Fibroblast of peridontal ligament (primary cell): ENCODE results near the gene HIVEP3.

Experiments
- DNase-seq: peaks from one replicate; pipeline ENCODE4 v3.0.0-alpha.2; 2010; ENCODE audit errors: extremely low read depth

HIVEP3 gene

DNA sequence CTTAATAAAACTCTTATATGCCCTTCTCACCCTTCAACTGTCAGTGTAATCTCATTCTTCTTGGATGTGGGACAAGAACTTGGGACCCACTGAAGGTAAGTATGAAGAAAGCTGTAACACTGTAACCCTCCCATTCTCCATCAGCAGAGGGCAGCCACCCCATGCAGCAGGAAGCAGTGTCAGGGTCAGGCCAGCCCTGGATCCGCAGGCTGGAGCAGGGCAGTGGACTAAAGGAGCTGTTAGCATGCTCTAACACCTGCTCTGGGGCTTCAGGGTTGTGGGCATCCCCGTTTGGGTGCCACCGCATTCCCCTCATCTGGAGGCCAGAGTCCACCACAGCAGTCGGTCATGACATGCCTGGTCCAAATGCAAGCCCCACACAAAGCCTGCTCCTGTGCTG is 156.5 kb downstream of the HIVEP3 start:
- DNase-seq = no peak

DNA sequence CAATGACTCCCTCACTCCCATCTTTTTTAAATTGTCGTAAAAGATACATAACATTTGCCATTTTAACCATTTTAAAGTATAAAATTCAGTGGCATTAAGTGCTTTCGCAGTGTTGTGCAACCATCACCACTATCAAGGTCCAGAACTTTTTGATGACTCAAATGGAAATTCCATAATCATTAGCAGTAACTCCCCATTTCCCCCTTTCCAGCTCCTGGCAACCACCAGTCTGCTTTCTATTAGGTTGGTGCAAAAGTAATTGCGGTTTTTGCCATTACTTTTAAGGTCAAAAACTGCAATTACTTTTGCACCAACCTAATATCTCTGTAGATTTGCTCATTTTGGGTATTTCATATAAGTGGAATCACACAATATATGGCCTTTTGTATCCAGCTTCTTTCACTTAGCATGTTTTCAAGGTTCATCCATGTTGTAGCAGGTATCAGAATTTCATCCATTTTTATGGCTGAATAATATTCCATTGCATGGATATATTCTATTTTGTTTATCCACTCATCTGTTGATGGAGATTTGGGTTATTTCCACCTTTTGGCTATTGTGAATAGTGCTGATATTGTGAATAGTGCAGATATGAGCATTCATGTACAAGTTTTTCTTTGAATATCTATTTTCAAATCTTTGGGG is 159.7 kb downstream of the HIVEP3 start:
- peak; percentile 79 for DNase-seq

DNA sequence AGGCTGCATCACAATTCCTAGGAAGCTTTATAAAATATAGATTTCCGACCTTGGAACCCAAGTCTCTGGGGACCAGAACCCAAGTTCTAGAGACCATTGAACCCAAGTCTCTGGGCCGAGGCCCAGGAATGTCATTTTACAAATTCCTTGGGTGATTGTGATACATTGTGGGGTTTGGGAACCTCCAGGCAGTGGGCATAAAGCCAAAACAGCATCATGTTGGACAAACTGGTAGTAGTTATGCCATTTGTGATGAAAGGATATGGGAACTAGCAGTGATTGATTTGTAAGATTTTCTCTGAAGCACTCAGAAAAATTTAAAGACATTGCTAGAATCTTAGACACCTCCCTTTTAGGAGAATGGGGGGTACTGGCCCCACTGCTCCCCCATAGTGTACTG is 160.2 kb downstream of the HIVEP3 start:
- DNase-seq = peak; percentile 48

DNA sequence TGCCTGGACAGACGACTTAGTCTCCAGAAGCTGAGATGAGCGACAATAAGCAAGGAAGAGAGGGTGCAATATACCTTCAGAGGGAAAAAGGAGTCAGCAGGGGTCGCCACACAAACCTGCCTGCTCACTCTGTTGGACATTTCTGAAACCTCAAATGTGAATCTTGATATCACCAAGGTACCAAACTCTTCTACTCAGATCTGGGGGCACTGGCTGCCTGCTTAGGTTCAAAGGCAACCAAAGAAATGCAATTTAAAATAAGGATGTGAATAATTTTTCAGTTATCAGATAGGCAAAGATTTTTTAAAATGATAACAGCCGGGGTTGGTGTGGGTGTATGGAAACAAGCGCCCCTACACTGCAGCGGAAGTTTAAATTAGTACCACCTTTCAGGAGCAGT is 164.2 kb downstream of the HIVEP3 start:
- DNase-seq = no peak

DNA sequence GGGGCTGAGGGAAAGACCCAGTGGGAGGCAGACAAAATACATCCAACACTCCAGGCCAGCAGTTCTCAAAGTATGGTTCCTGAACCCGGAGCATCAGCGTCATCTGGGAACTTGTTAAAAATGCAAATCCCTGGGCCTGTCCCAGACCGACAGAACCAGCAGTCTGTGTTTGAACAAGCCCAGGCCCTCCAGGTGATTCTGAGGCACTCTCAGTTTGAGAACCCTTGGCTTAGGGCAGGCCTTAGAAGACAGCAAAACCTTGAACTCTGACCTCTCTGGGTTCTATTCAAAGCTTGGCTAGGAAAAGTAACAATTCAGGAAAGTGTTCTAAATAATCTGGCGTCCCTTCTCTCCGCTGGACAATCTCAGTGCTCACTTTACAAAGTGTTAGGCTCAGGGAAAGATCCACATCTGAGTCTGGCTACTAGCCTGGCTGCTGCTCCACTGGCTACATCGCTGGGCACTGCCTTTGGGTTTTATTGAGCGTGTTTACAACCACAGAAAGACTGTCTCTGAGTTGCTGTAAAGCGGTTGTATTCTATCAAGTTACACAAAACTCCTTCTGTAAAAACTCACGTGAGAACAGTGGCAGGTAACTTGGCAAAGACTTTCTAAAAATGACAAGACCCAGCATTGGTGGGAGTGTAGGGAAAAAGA is 166.1 kb downstream of the HIVEP3 start:
- no peak for DNase-seq

DNA sequence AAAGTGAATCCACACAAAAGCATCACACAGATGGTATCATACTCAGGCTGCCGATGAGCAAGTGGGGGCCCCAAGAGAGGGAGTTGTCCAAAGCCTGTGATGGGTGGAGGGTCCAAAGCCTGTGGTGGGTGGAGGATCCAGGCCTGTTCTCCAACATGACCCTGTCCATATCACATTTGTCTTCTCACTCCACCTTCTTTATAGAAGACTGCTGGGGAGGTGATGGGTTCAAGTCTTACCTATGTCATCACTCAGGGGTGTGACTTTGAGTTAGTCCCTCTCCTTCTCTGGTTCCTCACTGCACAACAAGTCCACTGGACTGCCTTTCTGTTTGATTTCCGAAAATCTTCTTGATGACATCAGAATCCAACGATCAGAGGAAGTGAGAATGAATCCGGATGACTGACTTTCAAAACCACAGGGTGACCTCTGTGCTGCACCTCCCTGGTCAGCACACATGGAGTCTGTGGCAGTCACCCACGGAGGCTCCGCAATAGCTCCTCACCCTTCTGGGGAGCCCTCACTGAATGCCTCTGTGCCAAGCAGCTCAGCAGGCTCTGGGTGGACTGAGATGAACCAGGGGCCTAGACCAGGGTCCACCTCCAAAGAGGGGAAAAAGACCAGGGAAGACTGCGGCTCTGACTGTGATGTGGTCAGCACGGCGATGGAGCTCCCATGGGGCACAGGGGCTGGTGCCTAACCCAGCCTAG is 166.8 kb downstream of the HIVEP3 start:
- DNase-seq = peak; percentile 45

DNA sequence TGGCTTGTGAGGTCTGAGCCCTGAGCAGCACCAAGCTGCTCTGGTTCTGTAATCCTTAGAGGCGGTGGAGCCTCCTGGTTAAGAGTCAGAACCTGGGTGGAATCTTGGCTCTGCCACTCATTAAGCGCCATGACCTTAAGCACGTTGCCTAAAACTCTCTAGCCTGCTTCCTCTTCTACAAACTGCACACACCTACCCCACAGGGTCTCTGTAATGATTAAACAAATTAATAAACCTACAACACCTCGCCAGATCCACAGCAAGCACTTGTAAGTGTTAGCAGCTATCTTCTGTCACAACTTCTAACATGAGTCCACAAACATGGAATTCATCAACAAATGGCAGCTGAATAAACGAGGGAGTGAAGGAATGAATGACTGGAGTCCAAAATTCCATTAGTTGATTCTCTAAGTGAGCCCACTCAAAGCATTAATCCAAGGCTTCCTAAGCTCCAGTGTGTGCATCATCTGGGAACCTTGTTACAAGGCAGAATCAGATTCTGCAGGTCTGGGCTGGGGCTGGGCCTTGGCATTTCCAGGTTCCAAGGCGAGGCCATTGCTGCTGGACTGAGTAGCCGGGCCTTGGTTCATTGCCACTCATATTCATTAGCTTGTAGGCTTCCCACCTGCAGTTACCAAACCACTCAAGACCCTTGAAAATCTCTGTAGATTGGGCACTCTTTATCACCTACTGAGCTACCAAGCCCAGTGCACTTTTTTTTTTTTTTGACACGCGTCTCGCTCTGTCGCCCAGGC is 168.6 kb downstream of the HIVEP3 start:
- no peak for DNase-seq

DNA sequence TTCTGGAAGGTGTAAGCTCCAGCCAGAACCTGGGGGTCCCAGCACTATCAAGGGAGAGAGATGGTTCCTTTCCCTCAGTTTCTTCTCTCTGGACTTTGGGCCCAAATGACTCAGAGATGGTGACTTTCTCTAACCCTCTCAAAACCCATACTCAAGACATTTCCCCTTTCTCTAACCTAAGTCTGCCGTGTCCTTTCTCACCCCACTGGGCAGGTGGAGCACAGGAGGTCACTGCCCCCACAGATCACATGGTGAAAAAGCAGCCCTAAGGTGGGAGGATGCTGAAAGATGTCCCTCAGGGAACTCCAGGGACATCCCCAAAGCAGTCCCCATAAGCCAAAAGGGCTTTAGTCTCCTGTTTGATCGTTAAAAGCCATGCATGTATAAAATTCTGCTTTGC is 173.7 kb downstream of the HIVEP3 start:
- DNase-seq = no peak

DNA sequence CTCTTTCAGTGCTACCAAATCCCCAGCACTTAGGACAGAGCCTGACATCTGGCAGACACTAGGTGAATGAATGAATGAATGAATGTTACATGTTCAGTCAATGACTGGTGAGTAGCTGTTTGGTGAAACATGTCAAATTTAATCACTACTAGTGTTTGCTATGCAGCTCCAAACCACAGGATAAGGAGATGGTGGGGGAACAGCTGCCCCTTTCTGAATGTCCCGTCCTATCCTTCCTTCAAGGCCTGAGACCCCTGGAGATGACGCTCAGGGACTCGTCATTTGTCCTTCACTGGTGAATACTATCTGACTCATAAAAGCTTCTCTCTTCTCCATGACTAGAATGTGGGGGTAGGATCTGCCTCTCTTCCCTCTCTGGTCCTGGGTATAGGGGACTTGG is 175.4 kb downstream of the HIVEP3 start:
- no peak for DNase-seq

DNA sequence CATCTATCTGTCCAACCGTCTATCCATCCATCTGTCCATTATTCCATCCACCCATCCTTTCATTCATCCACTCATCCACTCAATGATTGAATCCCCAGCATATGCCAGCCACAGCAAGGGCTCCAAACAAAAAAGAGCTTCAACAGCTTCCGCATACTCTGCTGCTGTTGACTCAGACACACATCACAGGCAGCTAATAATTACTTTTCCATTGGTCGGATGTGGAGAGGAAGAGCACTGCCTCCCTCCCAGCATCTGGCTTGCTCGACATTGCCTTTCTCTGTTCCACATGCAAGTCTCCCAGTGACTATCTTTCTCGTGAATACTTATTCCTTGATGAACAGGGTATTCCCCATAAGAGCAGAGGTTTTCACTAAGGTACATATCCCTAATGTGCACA is 176.5 kb downstream of the HIVEP3 start:
- DNase-seq = peak; percentile 74

DNA sequence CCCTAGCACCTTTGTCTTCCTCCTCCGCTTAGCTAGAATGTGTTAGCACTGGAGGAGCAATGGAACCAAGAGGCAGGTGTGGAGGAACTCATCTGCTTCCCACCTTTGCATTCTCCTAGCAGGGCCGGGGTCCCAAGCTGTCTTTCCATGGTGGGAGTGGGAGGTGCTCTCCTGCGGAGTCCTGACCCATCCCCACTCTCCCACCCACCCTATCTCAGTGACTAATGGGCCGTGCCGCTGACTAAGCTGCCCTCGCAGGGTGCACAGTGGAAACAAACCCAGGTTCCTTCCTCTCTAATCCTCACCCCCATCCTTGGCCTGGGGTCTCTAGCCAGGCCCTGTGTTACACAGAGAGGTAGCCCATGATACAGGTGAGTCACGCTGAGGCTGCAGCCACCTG is 177.5 kb downstream of the HIVEP3 start:
- no peak for DNase-seq

DNA sequence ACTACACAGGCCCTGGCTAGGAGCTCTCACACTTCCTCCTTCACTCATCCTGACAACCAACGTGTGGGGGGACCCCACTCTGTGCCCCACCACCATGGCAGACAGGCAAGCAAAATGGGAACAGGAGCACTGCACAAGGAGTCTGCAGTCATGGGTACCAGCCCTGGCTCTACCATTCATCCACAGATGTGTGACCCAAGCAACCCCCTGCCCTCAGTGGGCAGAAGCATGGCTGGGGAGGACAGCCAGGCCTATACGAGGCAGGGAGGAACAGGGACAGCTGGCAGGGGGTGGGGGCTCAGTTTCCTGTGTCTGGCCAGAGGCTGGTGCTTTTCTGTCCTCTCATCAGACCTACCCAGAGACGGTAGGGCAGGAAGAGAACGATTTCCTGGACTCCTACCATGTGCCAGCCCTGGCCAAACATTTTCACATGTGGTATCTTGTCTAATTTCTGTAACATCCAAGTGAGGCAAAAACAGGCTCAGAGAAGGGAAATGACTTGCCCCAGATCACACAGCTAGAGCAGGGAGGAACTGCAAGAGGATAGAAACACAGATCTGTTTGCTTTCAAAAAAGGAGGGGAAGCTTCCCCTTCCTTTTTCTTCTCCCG is 178.0 kb downstream of the HIVEP3 start:
- DNase-seq = no peak

DNA sequence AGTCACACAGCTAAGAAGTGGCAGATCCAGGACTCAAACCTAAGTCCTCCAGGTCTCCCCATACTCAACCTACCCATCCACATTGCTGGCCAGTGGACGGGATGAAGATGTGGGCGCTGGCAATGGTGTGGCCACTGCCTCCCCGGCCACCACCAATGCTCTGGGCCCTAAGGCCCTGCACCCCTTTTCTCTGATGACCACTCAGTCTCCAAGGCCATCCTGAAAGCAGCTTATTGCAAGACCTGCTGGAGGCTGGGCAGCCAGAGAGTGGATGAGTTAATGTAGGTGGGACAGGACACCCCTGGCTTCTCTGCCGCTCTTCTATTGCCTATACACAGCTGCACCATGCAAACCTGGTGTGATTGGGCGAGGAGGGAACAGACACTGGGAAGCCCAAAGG is 178.7 kb downstream of the HIVEP3 start:
- DNase-seq = no peak

DNA sequence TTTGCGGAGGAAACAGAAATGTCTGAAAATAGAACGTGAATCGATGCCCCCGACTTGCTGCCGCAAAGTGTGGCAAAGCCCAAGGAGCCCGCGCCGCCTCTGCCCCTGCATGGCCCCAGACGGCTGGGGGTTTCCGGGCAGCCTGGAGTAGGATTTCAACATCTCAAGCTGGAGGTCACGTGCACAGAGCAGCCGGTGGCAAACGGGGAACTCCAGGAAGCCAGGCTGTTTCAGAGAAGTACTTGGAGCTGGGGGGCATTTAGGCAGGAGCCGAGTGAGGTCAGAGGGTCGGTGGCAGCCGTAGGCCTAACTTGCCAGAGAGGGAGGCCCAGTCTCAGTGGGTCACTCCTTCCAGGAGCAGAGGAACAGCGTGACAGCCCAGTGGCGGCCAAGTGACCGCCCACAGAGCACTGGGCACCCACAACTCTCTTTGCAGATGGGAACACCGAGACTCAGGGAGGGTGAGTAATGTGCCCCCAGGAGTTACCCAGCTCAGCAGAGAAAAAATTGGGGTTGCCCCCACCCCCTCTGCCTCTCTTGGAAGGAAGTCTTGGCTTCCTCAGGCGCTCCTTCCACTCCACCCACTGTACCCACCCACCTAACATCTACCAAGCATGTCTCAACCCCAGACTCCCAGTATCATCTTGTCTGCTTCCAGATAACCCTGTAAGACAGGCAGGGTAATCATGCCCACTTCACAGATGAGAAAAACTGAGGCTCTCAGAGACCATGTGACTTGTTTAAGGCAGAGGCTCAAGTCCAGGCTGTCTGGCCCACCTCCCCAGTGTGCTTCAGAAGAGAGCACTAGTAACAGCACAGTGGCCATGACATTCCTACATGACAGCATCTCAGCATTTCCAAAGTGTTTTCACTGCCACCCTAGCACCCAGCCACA is 179.4 kb downstream of the HIVEP3 start:
- DNase-seq = peak; percentile 84

DNA sequence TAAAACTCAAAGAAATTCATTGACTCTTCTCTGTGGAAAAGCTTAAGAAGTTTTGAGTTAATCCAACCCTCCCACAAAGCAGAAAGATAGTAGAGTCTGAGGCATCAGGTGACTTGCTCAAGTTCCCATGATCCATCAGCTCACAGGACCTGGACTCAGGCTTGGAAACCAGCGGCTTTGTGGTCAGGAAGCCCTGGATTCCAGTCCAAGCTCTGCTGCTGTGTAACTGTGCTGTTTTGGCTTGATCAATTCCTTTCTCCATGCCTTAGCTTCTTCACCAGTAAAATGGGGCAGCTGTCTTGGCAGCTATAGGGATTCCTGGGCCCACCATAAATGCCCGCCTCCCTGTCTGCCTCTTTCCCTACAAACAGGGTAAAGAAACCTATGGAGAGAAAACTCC is 180.2 kb downstream of the HIVEP3 start:
- peak; percentile 61 for DNase-seq

DNA sequence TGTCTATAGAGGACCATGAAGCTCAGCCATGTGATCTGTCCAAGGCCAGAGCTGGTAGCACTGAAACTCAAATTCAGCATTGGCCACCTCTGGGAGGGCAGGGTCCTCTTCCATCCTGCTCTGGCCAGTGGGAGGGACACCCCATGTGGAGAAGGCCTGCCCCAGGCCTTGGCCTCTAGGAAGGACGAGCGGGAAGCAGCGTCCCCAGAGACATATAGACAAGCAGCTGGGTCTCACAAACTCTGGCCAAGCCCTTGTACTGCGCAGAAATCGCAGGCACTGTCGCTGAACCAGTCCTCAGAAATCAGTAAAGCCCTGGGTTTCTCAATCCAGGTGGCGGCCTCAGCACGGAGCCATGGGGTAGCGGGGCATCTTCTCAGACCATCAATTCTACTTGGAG is 180.7 kb downstream of the HIVEP3 start:
- DNase-seq = no peak

DNA sequence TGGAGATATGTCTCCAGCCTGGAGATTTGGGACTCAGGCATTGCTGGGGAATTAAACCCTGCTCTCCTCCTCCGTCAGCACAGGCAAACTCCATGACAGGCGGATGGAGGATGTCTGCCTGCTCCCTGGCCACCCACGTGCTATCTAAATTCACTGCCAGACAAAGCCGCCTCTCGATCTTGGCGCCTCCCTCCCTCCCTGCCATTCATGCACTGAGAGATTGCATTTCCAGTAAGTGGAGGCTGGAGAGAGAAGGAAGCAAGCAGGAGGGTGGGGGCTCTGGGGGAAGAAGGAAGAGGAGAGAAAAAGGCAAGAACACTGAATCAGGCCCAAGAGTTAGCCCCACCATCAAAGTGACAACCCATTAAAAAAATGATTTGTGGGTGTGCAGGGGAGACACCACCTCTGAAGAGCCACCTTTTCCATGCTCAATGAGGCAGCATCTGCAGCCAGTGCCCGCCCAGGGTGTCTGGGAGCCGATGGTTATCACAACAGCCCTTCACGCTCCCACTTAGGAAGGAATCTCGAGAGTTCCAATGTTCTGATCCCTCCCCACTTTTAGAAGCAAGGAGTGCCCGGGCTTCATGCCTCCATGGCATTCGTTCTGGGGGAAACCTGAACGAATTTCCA is 183.0 kb downstream of the HIVEP3 start:
- DNase-seq = no peak

DNA sequence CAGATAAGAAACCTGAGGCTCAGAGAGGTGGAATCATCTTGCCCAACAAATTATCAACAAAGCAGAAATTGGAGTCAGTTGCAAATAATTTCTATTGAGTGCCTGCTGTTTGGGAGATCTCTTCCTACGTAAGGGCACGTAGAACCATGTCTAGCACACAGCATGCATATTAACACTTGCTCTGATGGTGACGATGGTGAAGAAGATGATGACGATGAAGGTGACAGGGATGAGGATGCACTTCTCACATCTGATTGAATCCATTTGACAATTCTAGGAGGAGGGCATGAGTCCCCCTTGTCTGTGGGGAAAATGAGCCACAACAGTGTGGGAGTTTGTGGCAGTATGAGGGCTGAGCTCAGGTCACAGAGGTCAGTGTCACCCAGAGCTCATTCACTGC is 183.6 kb downstream of the HIVEP3 start:
- DNase-seq = no peak

DNA sequence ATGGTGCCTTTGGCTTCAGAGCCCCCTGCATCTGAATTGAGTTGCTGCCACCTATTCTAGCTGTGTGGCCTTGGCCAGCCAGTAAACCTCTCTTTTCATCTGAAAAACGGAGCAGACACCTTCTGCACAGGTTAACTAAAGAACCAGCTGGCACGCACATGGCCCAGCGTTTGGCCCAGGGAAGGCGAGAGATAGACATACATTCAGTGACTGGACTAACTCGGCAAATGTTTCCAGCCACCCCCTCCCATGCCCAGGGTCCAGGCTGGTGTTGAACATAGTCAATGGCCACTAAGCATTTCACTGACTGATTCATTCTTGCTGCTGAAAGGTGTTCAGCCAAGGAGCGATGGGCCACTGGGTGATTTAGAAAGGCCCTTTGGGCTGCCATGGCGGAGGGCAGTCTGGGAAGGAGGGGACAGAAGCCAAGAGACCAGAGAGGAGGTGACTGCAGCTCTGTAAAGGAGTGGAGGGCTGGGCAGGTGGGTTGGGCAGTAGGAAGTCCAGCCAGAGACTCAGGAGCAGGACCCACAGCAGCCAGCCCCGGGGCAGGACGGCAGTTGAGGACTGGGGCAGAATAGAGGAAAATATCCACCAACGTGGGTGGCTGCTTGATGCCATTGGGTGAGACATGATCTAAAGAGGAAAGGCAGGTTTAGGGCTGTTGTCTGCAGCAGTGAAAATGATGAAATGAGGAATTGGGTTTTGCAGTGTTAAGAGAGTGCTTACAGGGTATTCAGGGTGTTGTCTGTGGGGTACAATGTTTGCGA is 184.3 kb downstream of the HIVEP3 start:
- no peak for DNase-seq

DNA sequence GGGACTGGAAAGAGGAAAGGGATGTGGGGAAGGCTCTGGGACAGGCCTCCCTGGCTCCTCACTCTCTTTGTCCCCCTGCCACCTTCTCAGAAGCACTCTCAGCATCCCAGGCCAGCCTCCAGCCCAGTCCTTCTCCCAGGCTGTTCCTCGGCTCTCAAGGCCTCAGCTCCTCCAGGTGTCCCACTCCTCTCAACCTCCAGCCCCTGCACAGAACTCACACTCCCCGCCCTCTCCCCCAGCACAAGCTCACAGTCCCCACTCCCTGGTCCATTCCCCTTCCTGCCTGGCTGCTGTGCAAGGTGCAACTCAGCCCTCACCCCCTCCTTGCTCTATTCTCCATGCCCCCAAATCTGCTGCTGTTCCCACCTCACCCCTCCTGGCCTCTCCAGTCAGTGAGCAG is 185.0 kb downstream of the HIVEP3 start:
- no peak for DNase-seq
